Uterus (tissue), 4 donors: ENCODE measurements around the gene INS. TPM values are rescaled to one million over a fixed set of nuclear protein-coding genes. Genes with fewer than 3 reads are reported as not detected.

Source experiments
- DNase-seq, 2 donors: peaks; one replicate each; pipeline ENCODE4 v3.0.0-alpha.2; 2019 to 2020
- H3K27ac ChIP-seq, 2 donors: fragments of 200-600 bp; sonication (generic); 1 replicate in 1 of 2; 2 replicates in 1 of 2; pipeline ENCODE4 v1.5.1; 2016 to 2018
- H3K27me3 ChIP-seq, 2 donors: fragments of 200-600 bp; sonication (generic); one replicate each; pipeline ENCODE4 v1.5.1; 2018 to 2019; ENCODE audit warnings: control low read depth in 1 of 2
- H3K36me3 ChIP-seq, 2 donors: fragments of 200-600 bp; sonication (generic); one replicate each; pipeline ENCODE4 v1.5.1; 2019; ENCODE audit warnings: control low read depth in 1 of 2
- H3K4me1 ChIP-seq, 2 donors: fragments of 200-600 bp; sonication (generic); one replicate each; pipeline ENCODE4 v1.5.1; 2018 to 2019; ENCODE audit warnings: control low read depth in 1 of 2
- H3K4me3 ChIP-seq, 2 donors: fragments of 200-600 bp; sonication (generic); 1 replicate in 1 of 2; 2 replicates in 1 of 2; pipeline ENCODE4 v1.5.1; 2018 to 2019; ENCODE audit warnings: mild to moderate bottlenecking in 1 of 2
- H3K9me3 ChIP-seq, 2 donors: fragments of 200-600 bp; sonication (generic); one replicate each; pipeline ENCODE4 v1.5.1; 2019; ENCODE audit warnings: control low read depth in 1 of 2
- CTCF ChIP-seq, 4 experiments: fragments of 200-600 bp in 2 of 4; fragments of 450-650 bp in 2 of 4; sonication (generic) in 2 of 4; IDR thresholded peaks; one replicate each; pipeline ENCODE4 v1.5.1; 2016 to 2019; ENCODE audit warnings: antibody characterized with exemption in 4 of 4, mild to moderate bottlenecking in 2 of 4, moderate library complexity in 1 of 4
- POLR2A ChIP-seq, 2 donors: fragments of 450-650 bp; IDR thresholded peaks; one replicate each; pipeline ENCODE4 v1.6.1; 2016; ENCODE audit warnings: antibody characterized with exemption in 2 of 2, mild to moderate bottlenecking in 1 of 2, moderate library complexity in 1 of 2
- intact Hi-C: fragments of 100-400 bp; cut with DNase I; formaldehyde crosslinking; loops from one replicate; pipeline ENCODE4 v1.15.1; 2023; ENCODE audit warnings: low total_unique reads
- total RNA-seq, 4 donors: library from RNA; depleted of rRNA in 3 of 4; stranded (reverse); fragments of >200 nt in 3 of 4; gene quantifications; one replicate each; pipeline versions ENCODE4 v1.1.0 to v1.2.4, GENCODE V29; 2014 to 2023
- donor health status: DM: yes; HTN: yes; CAD: no.

Gene INS
- total RNA-seq, 4 donors from 2014 or later = not detected

GRCh38 chr11:2138068-2138430 is 23.0 kb downstream of the INS start:
- Histone ChIP-seq H3K27me3 (peaks cover 8 to 27% of the 10 kb centered on the region in 2 donors), H3K4me1 (peaks cover 0 to 14% of the 10 kb centered on the region in 2 donors), H3K27ac (peak overlapping the region in 1 of 2 donors; percentile 56), H3K9me3 (no peaks in the 10 kb centered on the region), H3K36me3 (no peaks in the 10 kb centered on the region), H3K4me3 (peak overlapping the region in 1 of 2 donors; percentile 35)
- intact Hi-C loops = no loop called here
- DNase-seq = no peak
- no peak for TF ChIP-seq POLR2A (IDR thresholded peaks at IDR 0.05)
- TF ChIP-seq CTCF (IDR thresholded peaks at IDR 0.05) = no peak

GRCh38 chr11:2137202-2138067 is 23.6 kb downstream of the INS start:
- peaks cover 8 to 21% of the 10 kb centered on the region in 2 donors for H3K27me3 ChIP-seq
- H3K36me3 ChIP-seq = no peaks in the 10 kb centered on the region
- intact Hi-C loops = no loop called here
- peak overlapping the region in 1 of 2 donors; percentile 56 for H3K27ac ChIP-seq
- H3K4me3 ChIP-seq = peak overlapping the region; percentile 24 to 35
- H3K9me3 ChIP-seq = no peaks in the 10 kb centered on the region
- no peak for TF ChIP-seq CTCF (IDR thresholded peaks at IDR 0.05)
- no peak for TF ChIP-seq POLR2A (IDR thresholded peaks at IDR 0.05)
- H3K4me1 ChIP-seq = peaks cover 0 to 14% of the 10 kb centered on the region in 2 donors
- DNase-seq = peak; percentile 71 to 72

GRCh38 chr11:2136952-2137201 is 24.1 kb downstream of the INS start:
- no peak for DNase-seq
- H3K4me3 ChIP-seq = no peak overlapping the region
- intact Hi-C loops = no loop called here
- H3K4me1 ChIP-seq = peaks cover 0 to 14% of the 10 kb centered on the region in 2 donors
- TF ChIP-seq CTCF (IDR thresholded peaks at IDR 0.05) (no peak), POLR2A (IDR thresholded peaks at IDR 0.05) (no peak)
- no peaks in the 10 kb centered on the region for H3K36me3 ChIP-seq
- peaks cover 8 to 16% of the 10 kb centered on the region in 2 donors for H3K27me3 ChIP-seq
- no peak overlapping the region for H3K27ac ChIP-seq
- H3K9me3 ChIP-seq = no peaks in the 10 kb centered on the region

GRCh38 chr11:2136209-2136951 is 24.6 kb downstream of the INS start:
- Histone ChIP-seq H3K36me3 (no peaks in the 10 kb centered on the region), H3K9me3 (no peaks in the 10 kb centered on the region), H3K27me3 (peaks cover 8 to 11% of the 10 kb centered on the region in 2 donors), H3K4me1 (peaks cover 0 to 14% of the 10 kb centered on the region in 2 donors), H3K27ac (no peak overlapping the region), H3K4me3 (no peak overlapping the region)
- no peak for DNase-seq
- TF ChIP-seq CTCF (IDR thresholded peaks at IDR 0.05) (no peak), POLR2A (IDR thresholded peaks at IDR 0.05) (no peak)
- intact Hi-C loops = no loop called here

- no peak for DNase-seq
- H3K4me3 ChIP-seq = no peak overlapping the region
- no peaks in the 10 kb centered on the region for H3K9me3 ChIP-seq
- H3K4me1 ChIP-seq = peaks cover 0 to 14% of the 10 kb centered on the region in 2 donors
- H3K27me3 ChIP-seq = peaks cover 5% of the 10 kb centered on the region in 2 donors
- no peaks in the 10 kb centered on the region for H3K36me3 ChIP-seq
- H3K27ac ChIP-seq = no peak overlapping the region
- intact Hi-C loops = no loop called here
- no peak for TF ChIP-seq POLR2A (IDR thresholded peaks at IDR 0.05)
- TF ChIP-seq CTCF (IDR thresholded peaks at IDR 0.05) = no peak
Observed at GRCh38 chr11:2135648-2136201, 25.3 kb downstream of the INS start.
